Kidney glomerular epithelial cell (primary cell): ENCODE measurements around the gene TDRD10.

Experiments
- DNase-seq: peaks from one replicate; lab custom pipeline; 2025; lab: John Stamatoyannopoulos, UW

TDRD10 gene

GRCh38 chr1:154553056-154554030, 51.3 kb downstream of the TDRD10 start:
- no peak for DNase-seq

- DNase-seq = peak; percentile 32
Observed at GRCh38 chr1:154556422-154556821, 54.4 kb downstream of the TDRD10 start.

- no peak for DNase-seq
Observed at GRCh38 chr1:154557248-154557938, 55.4 kb downstream of the TDRD10 start.

- DNase-seq = no peak
Observed at GRCh38 chr1:154557939-154558719, 56.1 kb downstream of the TDRD10 start, which contains the start of gene UBE2Q1. TSS of gene UBE2Q1 (minus strand) at chr1:154558662. CDS start at chr1:154558553, 109 bp downstream.

- DNase-seq = peak; percentile 92
Observed at GRCh38 chr1:154558720-154559465, 56.9 kb downstream of the TDRD10 start.

GRCh38 chr1:154559466-154560044, 57.5 kb downstream of the TDRD10 start:
- DNase-seq = peak; percentile 86

GRCh38 chr1:154565876-154566275, 63.9 kb downstream of the TDRD10 start:
- DNase-seq = no peak

GRCh38 chr1:154567386-154568156, 65.6 kb downstream of the TDRD10 start, which contains the start of gene CHRNB2:
TSS of gene CHRNB2 (plus strand) at chr1:154567778. CDS start at chr1:154568045, 267 bp downstream.
- DNase-seq = peak; percentile 23

- DNase-seq = no peak
Observed at GRCh38 chr1:154568157-154568815, 66.3 kb downstream of the TDRD10 start.

- DNase-seq = no peak
Observed at GRCh38 chr1:154571244-154571963, 69.4 kb downstream of the TDRD10 start.

GRCh38 chr1:154571964-154572288, 69.9 kb downstream of the TDRD10 start:
- DNase-seq = no peak

- DNase-seq = no peak
Observed at GRCh38 chr1:154572468-154573167, 70.6 kb downstream of the TDRD10 start.

- DNase-seq = no peak
Observed at GRCh38 chr1:154573168-154573510, 71.1 kb downstream of the TDRD10 start.

GRCh38 chr1:154574716-154575115, 72.7 kb downstream of the TDRD10 start:
- DNase-seq = no peak

GRCh38 chr1:154575147-154575927, 73.3 kb downstream of the TDRD10 start:
- DNase-seq = no peak

- DNase-seq = no peak
Observed at GRCh38 chr1:154575951-154576566, 74.0 kb downstream of the TDRD10 start.

- DNase-seq = no peak
Observed at GRCh38 chr1:154577346-154578057, 75.5 kb downstream of the TDRD10 start.
